NCI-H2107 treated with DMSO at 0.1 percent for 48 hours (cell line): ENCODE measurements around the gene CASZ1.
A peak's percentile ranks its signal among the peaks of the same experiment; 100 is the strongest.

Source experiments
- DNase-seq: peaks from one replicate; lab custom pipeline; 2025; ENCODE audit not compliant: unreplicated experiment; lab: John Stamatoyannopoulos, UW

Gene CASZ1

GRCh38 chr1:10691740-10692125 lies 104.7 kb downstream of the CASZ1 start:
- no peak for DNase-seq

- no peak for DNase-seq
Measured at GRCh38 chr1:10691075-10691739, 105.2 kb downstream of the CASZ1 start.

GRCh38 chr1:10690484-10690883 lies 106.0 kb downstream of the CASZ1 start:
- no peak for DNase-seq

- DNase-seq, result no peak
Measured at GRCh38 chr1:10688409-10688786, 108.0 kb downstream of the CASZ1 start.

- no peak for DNase-seq
Measured at GRCh38 chr1:10687782-10688408, 108.6 kb downstream of the CASZ1 start.

- DNase-seq, result no peak
Measured at GRCh38 chr1:10687251-10687651, 109.2 kb downstream of the CASZ1 start.

- DNase-seq, result no peak
Measured at GRCh38 chr1:10686404-10687040, 109.9 kb downstream of the CASZ1 start.

GRCh38 chr1:10685808-10686403 lies 110.5 kb downstream of the CASZ1 start:
- DNase-seq, result no peak

- no peak for DNase-seq
Measured at GRCh38 chr1:10685196-10685807, 111.1 kb downstream of the CASZ1 start.

- DNase-seq, result no peak
Measured at GRCh38 chr1:10684221-10684620, 112.2 kb downstream of the CASZ1 start.

GRCh38 chr1:10682449-10683309 lies 113.8 kb downstream of the CASZ1 start:
- DNase-seq, result peak; percentile 45

- DNase-seq, result no peak
Measured at GRCh38 chr1:10682108-10682445, 114.4 kb downstream of the CASZ1 start.

GRCh38 chr1:10681296-10682107 lies 114.9 kb downstream of the CASZ1 start:
- no peak for DNase-seq

GRCh38 chr1:10680487-10680886 lies 116.0 kb downstream of the CASZ1 start:
- no peak for DNase-seq

GRCh38 chr1:10679496-10680220 lies 116.8 kb downstream of the CASZ1 start:
- DNase-seq, result peak; percentile 43

GRCh38 chr1:10678852-10679251 lies 117.6 kb downstream of the CASZ1 start:
- no peak for DNase-seq

GRCh38 chr1:10678402-10678801 lies 118.0 kb downstream of the CASZ1 start:
- DNase-seq, result no peak

- no peak for DNase-seq
Measured at GRCh38 chr1:10677491-10678391, 118.7 kb downstream of the CASZ1 start.
